ENCODE measurements around the gene GAR1.
A peak's percentile ranks its signal among the peaks of the same experiment; 100 is the strongest.

DNA sequence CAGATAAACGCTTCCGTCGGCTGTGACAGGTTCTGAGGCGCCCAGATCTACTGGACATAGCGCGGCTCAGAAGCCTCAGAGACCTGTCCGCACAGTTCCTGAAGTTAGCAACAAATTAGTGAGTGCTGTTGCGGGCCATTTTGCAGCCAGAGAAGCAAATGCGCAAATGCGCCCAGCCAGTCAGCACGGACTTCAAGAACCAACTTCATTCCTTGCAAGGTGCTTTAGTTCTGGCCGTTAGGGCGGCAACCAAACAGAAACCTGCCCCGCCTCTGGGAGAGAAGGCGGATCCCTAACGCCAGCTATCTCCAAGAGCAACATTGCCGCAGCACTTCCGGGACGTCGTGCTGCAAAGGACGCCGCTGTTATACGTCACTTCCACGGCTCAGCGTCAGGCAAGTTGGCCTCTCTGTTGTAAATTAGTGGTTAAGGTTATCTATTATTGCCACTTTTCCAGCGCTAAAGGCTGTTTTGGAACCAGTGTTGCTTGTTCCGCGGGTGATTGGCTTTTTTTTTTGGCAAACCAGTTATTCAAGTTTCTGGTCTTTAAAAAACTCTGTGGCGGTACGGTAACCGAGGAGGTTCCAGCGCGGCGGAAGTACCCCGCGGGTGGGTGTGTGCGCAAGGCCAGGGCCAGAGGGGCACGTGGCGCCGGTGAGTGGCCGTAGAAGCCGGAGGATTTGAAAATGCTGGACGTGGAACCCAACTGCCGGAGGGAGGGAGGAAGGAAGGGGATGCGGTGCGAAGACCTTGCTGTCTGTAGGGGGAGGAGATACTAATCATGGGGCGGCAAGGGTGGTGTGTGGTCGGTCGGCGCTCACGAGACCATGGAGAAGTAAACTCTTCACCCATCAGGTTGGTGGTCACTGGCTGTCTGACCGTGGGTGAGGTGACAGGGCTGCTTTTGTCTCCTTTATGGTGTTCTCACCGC, at the start of gene GAR1:
- TF ChIP-seq POLR2A (IDR thresholded peaks at IDR 0.05; ENCODE audit: low read length) (peak; percentile 99), GATA1 (IDR thresholded peaks at IDR 0.05; ENCODE audit: low read depth, low read length) (no peak)

All from erythroblast (primary cell).